ENCODE data around the gene SMARCE1.

SMARCE1 gene

GRCh38 chr17:40647624-40648383 lies at the start of gene SMARCE1:
TSS of gene SMARCE1 (minus strand) at chr17:40647818. CDS start at chr17:40645802, 2,016 bp downstream.
- peak; percentile 79 for DNase-seq

- DNase-seq: no peak
These were observed 49.7 kb upstream of the SMARCE1 start for GRCh38 chr17:40697297-40697696.

DNA sequence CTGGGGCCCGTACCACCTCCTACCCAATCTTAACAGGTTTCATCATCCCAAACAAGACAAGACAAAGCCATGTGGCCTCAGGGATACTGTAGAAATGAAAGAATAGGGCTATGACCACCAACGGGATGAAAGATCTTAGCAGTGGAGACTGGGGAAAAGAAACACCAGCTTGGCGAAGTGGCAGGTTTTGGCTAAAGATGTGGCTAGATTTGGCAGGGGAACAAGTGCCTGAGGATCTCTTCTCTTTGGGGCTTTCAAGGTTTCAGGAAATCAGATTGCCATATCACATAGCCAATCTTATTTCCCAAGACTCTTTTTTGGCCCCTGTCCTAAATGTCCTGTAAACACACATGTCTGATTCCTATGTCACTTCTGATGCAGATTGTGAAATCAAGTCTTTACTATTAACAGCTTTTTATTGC lies 49.0 kb upstream of the SMARCE1 start:
- no peak for DNase-seq

DNA sequence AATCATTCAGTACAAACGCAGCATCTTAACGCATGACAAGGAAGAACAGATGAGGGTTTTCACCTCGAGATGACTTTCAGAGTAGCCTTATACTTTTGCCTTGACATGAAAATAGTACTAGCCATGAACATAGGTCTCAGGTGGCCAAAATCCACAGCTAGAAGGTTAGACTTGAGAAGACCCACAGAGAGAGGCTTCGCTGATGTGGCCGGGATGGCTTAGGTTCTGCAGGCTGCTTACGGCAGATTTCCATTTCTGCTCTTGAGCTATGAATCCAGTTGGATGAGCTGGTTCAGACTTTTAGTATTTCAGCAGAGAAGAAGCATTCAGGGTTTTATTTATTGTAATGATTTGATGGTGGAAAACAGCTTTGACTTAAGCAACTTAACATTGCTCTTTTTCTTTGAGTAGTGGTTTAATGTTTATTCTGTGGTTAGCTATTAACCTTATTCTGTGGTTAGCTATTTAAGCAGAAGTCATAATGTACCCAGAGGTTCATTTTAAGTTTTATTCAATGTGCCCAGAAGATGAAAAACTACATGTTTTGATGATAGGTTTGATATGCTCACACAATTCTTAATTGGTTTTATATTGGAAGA lies 48.4 kb upstream of the SMARCE1 start:
- DNase-seq: no peak

DNA sequence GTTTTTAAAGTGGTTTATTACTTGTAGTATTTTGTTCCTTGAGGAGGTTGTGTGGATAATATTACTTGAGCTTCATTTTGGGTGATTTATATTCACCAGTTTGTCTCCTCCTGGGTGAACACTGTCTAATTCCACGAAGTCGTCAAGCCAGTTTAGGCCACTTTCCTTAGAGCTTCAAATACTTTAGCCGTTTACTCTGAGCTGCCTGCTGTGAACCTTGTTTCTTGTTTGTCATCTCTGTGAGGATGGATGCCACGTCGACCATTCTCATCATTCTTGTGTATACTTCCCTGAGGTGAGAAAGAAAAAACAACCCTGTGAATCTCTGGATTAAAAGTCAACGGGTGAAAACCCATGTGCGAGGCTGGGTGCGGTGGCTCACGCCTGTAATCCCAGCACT lies 47.0 kb upstream of the SMARCE1 start:
- DNase-seq: no peak

DNA sequence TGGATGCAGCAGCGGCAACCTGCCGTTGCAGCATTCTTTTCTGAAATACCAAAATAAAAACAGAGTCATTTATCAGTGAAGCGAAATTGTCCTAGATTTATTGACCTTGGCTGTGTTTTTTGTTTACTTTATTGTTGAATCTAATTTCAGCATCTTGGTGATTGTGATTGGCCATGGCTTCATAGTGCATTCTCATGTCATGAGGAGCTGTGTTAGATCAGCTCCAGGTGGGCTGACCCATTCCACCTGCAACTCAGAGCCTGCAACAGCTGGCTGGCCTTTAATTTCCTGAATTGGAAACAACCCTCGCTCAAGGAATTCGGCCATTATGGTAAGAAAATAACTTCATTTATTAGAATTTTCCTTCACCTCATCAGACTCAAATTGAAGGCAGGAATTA lies 39.5 kb upstream of the SMARCE1 start:
- DNase-seq: no peak

- DNase-seq: no peak
These were observed 38.6 kb upstream of the SMARCE1 start for GRCh38 chr17:40686192-40686591.

- no peak for DNase-seq
These were observed 33.4 kb upstream of the SMARCE1 start for GRCh38 chr17:40680998-40681397.

DNA sequence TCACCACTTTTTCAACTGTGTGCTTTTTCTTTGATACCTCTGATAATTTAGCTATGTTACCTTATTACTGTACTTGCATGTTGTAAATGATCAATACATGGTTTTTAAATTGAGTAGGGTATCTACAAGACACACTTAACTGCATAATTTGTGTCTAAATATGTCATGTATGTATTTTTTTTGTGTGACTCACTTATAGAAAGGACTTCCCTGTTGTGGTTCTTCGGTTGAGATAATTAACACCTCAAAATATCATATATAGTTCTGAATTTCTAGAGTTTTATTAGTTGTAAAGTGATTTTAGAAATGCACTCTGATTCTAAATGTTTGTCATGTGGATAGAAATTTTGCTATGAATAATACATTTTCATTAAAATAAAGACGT lies 31.9 kb upstream of the SMARCE1 start:
- no peak for DNase-seq

DNA sequence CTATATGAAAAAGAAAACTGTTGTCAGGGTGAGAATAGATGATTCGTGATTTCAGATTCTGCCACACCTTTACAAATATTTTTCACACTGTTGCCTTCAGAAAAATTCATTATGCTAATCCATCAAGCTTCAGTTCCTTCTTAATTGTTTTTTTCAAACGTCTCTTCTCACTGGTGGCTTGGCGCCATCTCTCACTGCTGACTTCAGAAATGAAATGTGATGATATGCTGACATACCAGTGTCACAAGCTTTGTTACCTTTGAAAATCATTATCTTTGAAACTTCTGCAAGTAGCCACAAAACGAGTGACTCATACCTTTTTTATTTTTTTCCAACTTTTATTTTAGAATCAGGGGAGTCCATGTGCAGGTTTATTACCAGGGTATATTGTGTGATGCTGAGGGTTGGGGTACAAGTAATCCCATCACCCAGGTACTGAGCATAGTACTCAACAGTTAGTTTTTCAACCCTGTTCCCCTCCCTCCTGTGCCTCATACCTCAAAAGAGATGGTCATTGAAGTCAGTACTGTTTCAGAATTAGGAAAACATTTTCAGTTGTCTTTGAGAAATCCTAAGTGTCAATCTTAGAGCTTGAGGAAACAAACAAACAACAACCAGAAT lies 31.4 kb upstream of the SMARCE1 start:
- no peak for DNase-seq

GRCh38 chr17:40675905-40676304 lies 28.3 kb upstream of the SMARCE1 start:
- no peak for DNase-seq

DNA sequence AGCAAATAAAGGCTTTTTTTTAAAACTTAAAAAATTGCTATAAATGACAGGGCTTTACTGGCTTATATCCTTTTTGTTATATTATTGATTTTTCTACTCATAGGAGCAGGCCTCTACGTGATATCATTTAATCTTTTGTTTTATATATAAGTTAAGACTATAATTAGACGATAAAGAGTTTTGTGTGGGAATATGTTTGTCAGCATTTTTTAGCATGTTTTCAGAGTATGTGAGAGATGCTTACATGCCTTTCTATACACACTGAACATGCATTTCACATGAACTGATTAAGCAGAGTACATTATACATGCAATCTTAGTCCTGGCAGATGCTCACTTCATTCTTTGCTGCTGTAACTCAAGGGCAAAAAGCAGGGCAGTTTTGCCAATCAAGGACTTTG lies 25.0 kb upstream of the SMARCE1 start:
- DNase-seq: no peak

GRCh38 chr17:40671282-40671681 lies 23.7 kb upstream of the SMARCE1 start:
- no peak for DNase-seq

DNA sequence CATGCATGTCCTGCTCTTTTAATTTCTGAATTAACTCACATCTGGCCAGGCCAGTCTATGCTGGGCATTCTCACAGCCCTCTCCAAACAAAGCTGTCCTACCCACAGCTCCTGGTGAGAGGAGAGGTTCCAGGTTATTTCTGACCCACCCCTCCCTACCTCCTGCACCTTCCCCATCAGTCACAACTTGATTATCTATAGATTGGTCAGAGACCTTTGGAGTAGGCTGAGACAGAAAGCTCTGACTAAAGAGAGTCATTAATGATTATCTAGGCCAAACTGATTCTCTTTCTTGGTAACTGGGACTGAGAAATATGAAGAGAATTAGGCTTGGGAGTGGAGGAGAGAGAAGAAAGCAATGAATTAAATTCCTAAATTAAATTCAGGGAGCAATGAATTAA lies 18.7 kb upstream of the SMARCE1 start:
- DNase-seq: no peak

DNA sequence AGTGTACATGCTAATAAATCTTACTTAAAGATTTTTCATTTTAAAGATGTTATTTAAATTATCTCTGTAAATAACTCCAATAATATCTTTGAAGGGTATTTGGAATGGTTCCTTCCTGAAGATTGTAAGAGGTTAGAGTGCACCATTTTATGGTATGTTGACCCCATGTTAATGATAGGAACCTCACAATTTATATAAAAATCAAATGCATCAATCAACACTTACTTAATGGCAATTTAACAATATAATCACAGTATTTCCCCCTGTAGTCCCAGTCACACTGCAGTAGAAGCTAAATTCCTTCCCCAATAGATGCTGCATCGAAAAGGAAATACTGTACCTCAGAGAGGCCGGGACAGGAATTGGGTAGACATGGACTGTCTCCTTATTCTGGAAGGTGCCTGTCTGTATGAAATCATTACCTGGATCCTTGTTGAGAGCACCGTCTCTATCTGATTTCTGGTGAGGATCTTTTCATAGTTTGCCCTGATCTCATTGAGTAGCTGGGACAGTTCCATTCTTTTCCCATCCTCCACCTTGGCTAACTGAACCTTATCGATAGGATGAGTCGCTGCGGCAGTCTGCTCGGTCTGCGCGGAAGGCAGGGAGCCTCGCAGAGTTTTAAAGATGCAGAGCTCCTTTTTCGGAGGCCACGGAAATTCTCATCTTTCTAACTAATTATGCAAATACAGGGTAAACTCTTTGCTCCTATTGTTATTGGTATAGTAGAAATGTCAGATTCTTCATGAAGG lies 17.1 kb upstream of the SMARCE1 start, which contains the start of gene KRT222:
Gene KRT222 (minus strand): TSS at position 596 of the 752 bp plus-strand sequence. CDS start 78 bp downstream, at position 518.
- DNase-seq: no peak

DNA sequence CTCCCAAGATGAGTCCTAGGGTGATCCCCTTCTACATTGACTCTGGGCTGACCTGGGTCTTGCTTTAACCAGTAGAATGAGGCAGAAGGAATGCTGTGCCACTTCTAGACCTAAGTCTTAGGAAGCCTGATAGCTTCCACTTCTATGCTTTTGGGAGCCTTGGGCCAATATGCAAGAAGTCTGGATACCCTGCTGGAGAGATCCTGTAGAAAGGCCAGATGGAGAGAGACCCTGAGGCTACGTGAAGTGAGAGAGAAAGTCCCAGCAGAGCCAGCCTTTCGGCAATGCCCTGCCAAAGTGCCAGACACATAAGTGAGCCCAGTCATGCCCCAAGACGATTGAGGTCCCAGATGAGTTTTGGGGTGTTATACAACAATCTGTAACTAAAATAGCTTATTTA lies 15.6 kb upstream of the SMARCE1 start:
- DNase-seq: no peak

DNA sequence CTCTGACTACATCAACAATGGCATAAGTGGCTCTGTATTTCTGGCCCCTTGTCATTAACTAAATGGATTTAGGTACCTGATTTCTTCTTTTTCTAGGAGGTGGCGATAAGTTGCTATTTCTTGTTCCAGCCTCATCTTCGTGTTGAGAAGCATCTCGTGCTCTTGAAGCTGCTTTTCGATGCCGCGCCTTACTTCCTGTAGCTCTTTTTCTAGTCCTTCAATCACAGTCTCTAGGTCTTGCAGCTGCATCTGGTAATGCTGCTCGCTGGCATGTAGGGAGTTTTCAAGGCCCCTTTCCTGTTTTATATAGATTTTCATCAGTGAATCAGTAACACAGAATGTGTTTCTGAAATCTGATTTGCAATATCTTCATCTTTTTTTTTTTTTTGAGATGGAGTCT lies 12.3 kb upstream of the SMARCE1 start:
- no peak for DNase-seq

DNA sequence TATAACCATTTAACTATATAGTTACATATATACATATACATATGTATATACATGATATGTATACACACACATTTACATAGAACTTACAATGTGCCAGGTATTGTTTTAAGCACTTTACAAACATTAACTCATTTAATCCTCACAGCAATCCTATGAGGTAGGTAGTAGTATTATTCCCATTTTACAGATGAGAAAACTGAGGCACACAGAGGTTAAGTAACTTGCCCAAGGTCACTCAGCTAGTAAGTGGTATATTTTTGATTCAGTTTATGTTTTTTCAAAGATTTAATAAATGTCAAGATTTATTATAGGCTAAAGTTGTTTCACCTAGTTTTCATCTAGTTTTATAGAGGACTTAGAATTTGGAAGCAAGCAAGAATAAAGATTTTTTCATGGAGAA lies 10.8 kb upstream of the SMARCE1 start:
- no peak for DNase-seq

DNA sequence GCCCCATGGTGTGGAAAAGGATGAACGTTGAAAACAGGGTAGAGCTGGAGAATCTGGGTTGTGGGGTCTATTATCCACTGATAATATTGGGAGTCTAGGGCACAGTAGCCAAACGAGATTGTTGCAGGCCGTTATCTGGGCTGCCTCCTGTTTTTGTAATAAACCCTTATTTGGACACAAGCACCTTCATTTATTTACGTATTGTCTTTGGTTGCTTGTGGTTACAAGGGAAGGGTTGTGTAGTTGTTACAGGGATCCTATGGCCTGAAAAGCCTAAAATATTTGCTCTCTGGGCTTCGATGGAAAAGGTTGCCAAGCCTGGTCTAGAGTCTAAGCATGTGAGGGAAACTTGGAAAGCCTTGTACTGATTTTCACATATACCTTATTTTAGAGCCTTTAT lies 4.3 kb upstream of the SMARCE1 start:
- DNase-seq: no peak

- DNase-seq: no peak
These were observed 858 bp upstream of the SMARCE1 start for GRCh38 chr17:40648384-40648968.

GRCh38 chr17:40646791-40647623 lies 611 bp downstream of the SMARCE1 start:
- DNase-seq: peak; percentile 62

GRCh38 chr17:40645943-40646342 lies 1.7 kb downstream of the SMARCE1 start:
- no peak for DNase-seq

Measured in stimulated activated CD8-positive, alpha-beta memory T cell treated with anti-CD3 and anti-CD28 coated beads, Interleukin-4, amount 100 ng/mL, for 48 hours (primary cell).